CD4-positive, alpha-beta memory T cell (primary cell): Measurements from ENCODE around the gene BICRAL. TPM values are rescaled to one million over a fixed set of nuclear protein-coding genes. Genes with fewer than 3 reads are reported as not detected.
A peak's percentile ranks its signal among the peaks of the same experiment; 100 is the strongest.

Source experiments
- CTCF ChIA-PET: fragments of 350-600 bp; sonication (Branson Sonifier 250); formaldehyde crosslinking; loops from one replicate; lab custom pipeline; 2021; ENCODE audit warnings: inconsistent platforms; ENCODE audit not compliant: partially characterized antibody; lab: Charles Lee
- POLR2A ChIA-PET: fragments of 350-600 bp; sonication (Branson Sonifier 250); formaldehyde crosslinking; loops from one replicate; lab custom pipeline; 2021; ENCODE audit not compliant: partially characterized antibody; lab: Charles Lee
- DNase-seq, 5 donors: peaks; one replicate each; pipeline versions ENCODE4 v3.0.0 to v3.0.0-alpha.2; 2020 to 2022; ENCODE audit warnings: mixed read lengths in 1 of 5
- H3K27ac ChIP-seq: one replicate; pipeline ENCODE4 v1.7.0; 2013; ENCODE audit warnings: low read depth, low read length
- H3K27me3 ChIP-seq: 2 replicates; pipeline ENCODE4 v1.7.0; 2013; ENCODE audit warnings: mild to moderate bottlenecking, low read length, moderate library complexity; ENCODE audit not compliant: insufficient read depth
- H3K36me3 ChIP-seq: 2 replicates; pipeline ENCODE4 v1.7.0; 2013; ENCODE audit warnings: mild to moderate bottlenecking, low read length, moderate library complexity; ENCODE audit not compliant: insufficient read depth
- H3K4me1 ChIP-seq: 2 replicates; pipeline ENCODE4 v1.7.0; 2013; ENCODE audit warnings: mild to moderate bottlenecking, low read length, moderate library complexity; ENCODE audit not compliant: insufficient read depth
- H3K4me3 ChIP-seq, 2 donors: one replicate each; pipeline ENCODE4 v1.7.0; 2013; ENCODE audit warnings: low read length in 2 of 2, mild to moderate bottlenecking in 1 of 2
- H3K9me3 ChIP-seq, 2 donors: one replicate each; pipeline ENCODE4 v1.7.0; 2013; ENCODE audit warnings: low read length in 2 of 2, control low read depth in 1 of 2; ENCODE audit not compliant: control insufficient read depth in 1 of 2
- H3K27ac Mint-ChIP-seq, 7 donors: one replicate each; pipeline ENCODE4 v1.8.0; 2020 to 2021; ENCODE audit warnings: mixed read lengths in 7 of 7, mild to moderate bottlenecking in 6 of 7, inconsistent platforms in 3 of 7, moderate library complexity in 3 of 7
- H3K27me3 Mint-ChIP-seq, 2 donors: one replicate each; pipeline ENCODE4 v1.8.0; 2020 to 2021; ENCODE audit warnings: mixed read lengths in 2 of 2
- H3K36me3 Mint-ChIP-seq, 2 donors: one replicate each; pipeline ENCODE4 v1.8.0; 2020 to 2021; ENCODE audit warnings: mixed read lengths in 2 of 2, inconsistent platforms in 1 of 2, mild to moderate bottlenecking in 1 of 2
- H3K4me1 Mint-ChIP-seq, 4 donors: one replicate each; pipeline ENCODE4 v1.8.0; 2020 to 2021; ENCODE audit warnings: mixed read lengths in 4 of 4, mild to moderate bottlenecking in 1 of 4
- H3K4me3 Mint-ChIP-seq, 8 donors: one replicate each; pipeline ENCODE4 v1.8.0; 2020 to 2021; ENCODE audit warnings: mixed read lengths in 8 of 8, mild to moderate bottlenecking in 7 of 8, moderate library complexity in 6 of 8, inconsistent platforms in 3 of 8
- H3K9me3 Mint-ChIP-seq, 8 donors: one replicate each; pipeline ENCODE4 v1.8.0; 2020 to 2021; ENCODE audit warnings: mixed read lengths in 8 of 8, mild to moderate bottlenecking in 5 of 8, inconsistent platforms in 3 of 8, moderate library complexity in 1 of 8
- intact Hi-C: fragments of 100-400 bp; cut with micrococcal nuclease; formaldehyde crosslinking; loops from one replicate; pipeline ENCODE4 v1.15.1; 2023
- polyA plus RNA-seq, 2 donors: library from polyadenylated mRNA; unstranded; fragments of 300-500 nt; fragmentation: Illumina TruSeq; gene quantifications; one replicate each; pipeline ENCODE4 v1.2.3, GENCODE V29; 2021
- total RNA-seq, 2 experiments: library from RNA; stranded (reverse); gene quantifications; one replicate each; pipeline ENCODE4 v1.2.3, GENCODE V29; 2021

Gene BICRAL
- total and polyA plus RNA-seq, 4 experiments from 2014 or later = 2.4 to 38.5 (median 21.3) TPM

DNA sequence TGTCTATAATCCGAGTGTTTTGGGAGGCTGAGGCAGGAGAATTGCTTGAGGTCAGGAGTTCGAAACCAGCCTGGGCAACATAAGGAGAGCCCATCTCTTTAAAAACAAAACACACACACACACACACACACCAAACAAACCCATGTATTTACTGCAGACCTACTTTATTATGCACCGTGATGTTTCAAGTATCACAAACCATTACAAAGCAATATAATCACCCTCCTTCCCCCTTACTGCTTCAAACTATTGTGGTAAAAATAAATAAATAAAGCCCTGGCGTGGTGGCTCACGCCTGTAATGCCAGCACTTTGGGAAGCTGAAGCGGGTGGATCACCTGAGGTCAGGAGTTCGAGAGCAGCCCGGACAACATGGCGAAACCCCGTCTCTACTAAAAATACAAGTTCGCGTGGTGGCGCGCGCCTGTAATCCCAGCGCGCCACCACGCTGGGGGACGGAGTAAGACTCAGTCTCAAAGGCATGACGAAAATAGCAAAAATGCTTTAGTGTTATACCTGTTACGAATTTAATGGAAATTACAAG is 37.4 kb upstream of the BICRAL start:
- peaks cover 8 to 16% of the 10 kb centered on the region in 2 donors for H3K36me3 Mint-ChIP-seq

DNA sequence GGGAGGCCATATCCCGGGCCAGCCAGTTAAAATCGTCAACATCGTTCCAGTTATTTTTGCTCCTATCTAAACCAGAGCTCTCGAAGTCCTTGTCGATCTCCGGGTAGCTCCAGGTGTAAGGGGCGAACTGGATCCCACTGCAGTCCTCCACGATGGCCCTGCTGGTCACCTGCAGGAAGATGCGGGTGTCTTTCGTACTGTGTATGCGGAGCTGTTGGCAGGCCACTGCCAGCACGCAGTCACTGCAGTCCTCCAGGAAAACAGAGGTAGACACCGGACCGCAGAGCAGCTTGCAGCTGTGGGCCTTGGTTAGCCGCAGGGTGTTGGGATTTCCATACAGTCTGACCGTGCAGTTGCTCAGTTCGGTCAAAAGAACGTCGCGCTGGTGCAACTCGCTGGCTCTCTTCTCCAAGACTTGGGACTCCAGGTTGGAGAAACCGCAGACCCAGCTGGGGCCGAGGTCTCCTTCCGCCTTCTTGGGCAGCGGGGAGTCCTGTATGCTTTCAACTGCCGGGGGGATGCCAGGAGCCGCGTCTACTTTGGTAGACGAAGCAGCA is 36.7 kb upstream of the BICRAL start:
- POLR2A ChIA-PET = interaction anchor here (0.7 to 12.3 kb wide), 37 partner anchors 9 to 771 kb away, joined by 3 to 1692 read pairs (median 8); partner anchors contain the start of genes BICRAL, CNPY3, CUL7 and PEX6
- Histone ChIP-seq H3K27me3 (no peaks in the 10 kb centered on the region), H3K4me3 (peak overlapping the region; percentile 70 to 99), H3K36me3 (no peaks in the 10 kb centered on the region), H3K27ac (peak overlapping the region; percentile 88), H3K4me1 (peaks cover 38% of the 10 kb centered on the region), H3K9me3 (no peaks in the 10 kb centered on the region)
- intact Hi-C loops = loop anchor here (5.0 kb wide), 2 partner anchors 147 to 267 kb away; partner anchors contain the start of genes KLHDC3 and MEA1
- H3K27ac Mint-ChIP-seq = peak overlapping the region; percentile 68 to 100 (median 100)
- peaks cover 18 to 50% (median 35%) of the 10 kb centered on the region in 4 donors for H3K4me1 Mint-ChIP-seq
- CTCF ChIA-PET = interaction anchor here (0.9 to 7.0 kb wide), 7 partner anchors 15 to 136 kb away, joined by 3 to 81 read pairs (median 4); no protein-coding TSS in a partner anchor
- peak overlapping the region; percentile 100 for H3K4me3 Mint-ChIP-seq
- peaks cover 8 to 16% of the 10 kb centered on the region in 2 donors for H3K36me3 Mint-ChIP-seq
- no peaks in the 10 kb centered on the region for H3K27me3 Mint-ChIP-seq
- DNase-seq = peak in 3 of 5 donors; percentile 20 to 54 (median 23)
- peaks cover 0 to 15% (median 9%) of the 10 kb centered on the region in 8 donors for H3K9me3 Mint-ChIP-seq

More for the DNA sequence above, 37.4 kb upstream of the BICRAL start:
- Histone ChIP-seq H3K4me3 (peak overlapping the region; percentile 70 to 99), H3K4me1 (peaks cover 38% of the 10 kb centered on the region), H3K27ac (no peak overlapping the region), H3K36me3 (no peaks in the 10 kb centered on the region), H3K9me3 (no peaks in the 10 kb centered on the region), H3K27me3 (no peaks in the 10 kb centered on the region)
- no peak for DNase-seq
- H3K27ac Mint-ChIP-seq = peak overlapping the region in 5 of 7 donors; percentile 41 to 100 (median 68)
- peak overlapping the region; percentile 100 for H3K4me3 Mint-ChIP-seq
- ChIA-PET CTCF (interaction anchor here (1.0 to 7.0 kb wide), 5 partner anchors 17 to 136 kb away, joined by 3 to 81 read pairs (median 3); no protein-coding TSS in a partner anchor), POLR2A (interaction anchor here (0.7 to 12.3 kb wide), 14 partner anchors 11 to 772 kb away, joined by 3 to 1692 read pairs (median 20); partner anchors contain the start of genes BICRAL, CNPY3 and RPL7L1)
- H3K9me3 Mint-ChIP-seq = peaks cover 0 to 15% (median 9%) of the 10 kb centered on the region in 8 donors
- intact Hi-C loops = no loop called here
- peaks cover 18 to 50% (median 34%) of the 10 kb centered on the region in 4 donors for H3K4me1 Mint-ChIP-seq
- H3K27me3 Mint-ChIP-seq = no peaks in the 10 kb centered on the region

DNA sequence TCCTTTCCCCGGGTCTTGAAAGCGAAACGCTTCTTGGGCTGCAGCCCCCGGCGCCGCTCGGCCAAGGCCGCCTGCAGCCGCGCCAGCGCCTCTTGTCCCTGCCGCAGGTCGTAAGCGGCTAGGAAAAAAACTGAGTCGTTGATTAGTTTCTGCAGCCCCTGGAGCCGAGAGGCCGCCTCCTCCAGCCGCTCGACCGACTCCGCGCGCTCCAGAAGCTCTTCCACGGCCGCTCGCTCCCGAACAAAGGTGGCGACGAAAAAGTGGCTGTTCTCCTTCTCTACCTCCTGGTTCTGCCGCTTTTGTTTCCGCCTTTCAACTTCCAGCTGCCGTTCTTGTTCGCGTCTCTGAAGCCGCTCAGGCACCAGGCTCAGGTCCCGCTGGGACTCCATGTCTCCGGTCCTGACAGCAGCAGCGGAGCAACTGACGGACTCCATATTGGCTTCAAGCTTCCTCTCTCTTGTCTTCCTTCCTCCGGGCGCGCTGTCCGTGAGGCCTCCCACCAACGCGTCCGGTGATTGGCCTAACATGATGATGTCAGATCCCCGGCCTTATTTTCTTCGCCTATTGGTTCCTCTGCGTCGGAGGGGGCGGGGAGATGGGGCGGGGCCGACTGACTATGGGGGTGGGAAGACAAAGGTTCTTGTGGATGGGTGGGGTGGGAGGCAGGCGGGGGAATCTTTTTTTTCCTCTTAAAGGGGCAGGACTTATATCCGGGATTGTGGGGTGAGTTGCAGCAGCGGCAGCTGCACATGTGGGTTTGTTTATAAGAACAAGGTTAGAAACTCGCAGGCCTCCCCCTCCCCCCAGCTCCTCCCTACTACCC is 36.0 kb upstream of the BICRAL start, which contains the start of gene TBCC:
TBCC (minus strand) TSS at position 464 of the 823 bp plus-strand sequence; CDS start at position 434, 30 bp downstream.
- no peaks in the 10 kb centered on the region for H3K9me3 ChIP-seq
- Mint-ChIP-seq H3K27me3 (no peaks in the 10 kb centered on the region), H3K4me1 (peaks cover 18 to 50% (median 37%) of the 10 kb centered on the region in 4 donors), H3K27ac (peak within 1 kb of the TSS; percentile 94 to 100 (median 100)), H3K9me3 (peaks cover 0 to 15% (median 9%) of the 10 kb centered on the region in 8 donors), H3K36me3 (peaks cover 8 to 16% of the 10 kb centered on the region in 2 donors), H3K4me3 (peak within 1 kb of the TSS; percentile 100)
- DNase-seq = peak; percentile 91 to 98 (median 94)
- no peaks in the 10 kb centered on the region for H3K36me3 ChIP-seq
- H3K27ac ChIP-seq = peak within 1 kb of the TSS; percentile 88
- peak within 1 kb of the TSS; percentile 82 to 99 for H3K4me3 ChIP-seq
- CTCF ChIA-PET = interaction anchor here (0.9 to 7.0 kb wide), 8 partner anchors 15 to 199 kb away, joined by 3 to 81 read pairs (median 4); no protein-coding TSS in a partner anchor
- H3K4me1 ChIP-seq = peaks cover 38% of the 10 kb centered on the region
- intact Hi-C loops = loop anchor here (1.0 to 5.0 kb wide), 7 partner anchors 20 to 313 kb away; partner anchors contain the start of genes BICRAL, KLC4, KLHDC3 and MEA1
- POLR2A ChIA-PET = interaction anchor here (0.8 to 12.3 kb wide), 45 partner anchors 9 to 771 kb away, joined by 3 to 1692 read pairs (median 7); partner anchors contain the start of genes BICRAL, CNPY3, CUL7 and KLHDC3
- no peaks in the 10 kb centered on the region for H3K27me3 ChIP-seq

DNA sequence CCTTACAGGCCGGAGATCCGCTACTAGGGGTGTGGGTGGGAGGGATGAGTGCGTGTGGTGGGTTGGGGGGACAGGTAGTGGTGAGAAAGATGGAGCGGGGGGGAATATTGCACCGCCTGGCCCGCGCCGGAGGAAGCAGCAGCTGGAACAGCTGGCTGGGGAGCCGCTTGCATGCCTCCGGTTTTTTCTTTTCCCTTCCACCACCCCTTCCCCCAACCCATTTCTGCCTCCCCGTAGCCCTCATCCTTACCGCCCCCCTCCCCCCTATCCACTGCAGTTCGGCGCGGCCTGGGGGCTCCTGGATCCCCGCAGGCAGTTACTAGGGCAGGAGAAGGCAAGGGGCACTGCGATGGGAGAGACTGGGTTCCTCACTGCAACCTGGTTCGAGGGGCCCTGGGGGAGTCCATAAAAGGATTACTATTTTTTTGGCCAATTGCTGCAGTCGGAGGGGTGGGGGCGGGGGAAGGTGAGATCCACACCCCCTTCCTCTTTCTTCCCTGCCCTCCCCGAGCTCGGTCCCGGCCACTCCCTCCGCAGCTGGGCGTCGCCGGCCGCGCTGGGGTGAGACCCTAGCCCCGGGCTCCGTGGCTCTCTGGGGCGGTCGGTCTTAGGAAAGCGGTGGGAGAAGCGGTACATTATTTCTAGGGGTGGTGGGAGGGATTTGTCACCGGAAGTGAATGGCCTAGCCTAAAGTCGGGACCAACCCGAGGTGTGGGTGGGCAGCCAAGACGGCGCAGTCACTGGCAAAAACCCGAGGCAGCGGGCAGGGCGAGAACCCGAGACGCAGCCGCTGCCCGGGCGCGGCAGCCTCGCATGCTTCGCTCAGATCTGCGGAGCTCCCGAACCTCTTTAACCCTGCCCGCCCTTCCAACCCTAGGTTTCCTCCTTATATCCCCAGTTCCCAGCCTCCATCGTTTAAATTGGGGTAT is 35.1 kb upstream of the BICRAL start:
- ChIA-PET CTCF (interaction anchor here (0.9 to 7.0 kb wide), 8 partner anchors 14 to 199 kb away, joined by 3 to 81 read pairs (median 4); no protein-coding TSS in a partner anchor), POLR2A (interaction anchor here (0.6 to 12.3 kb wide), 42 partner anchors 8 to 770 kb away, joined by 3 to 1692 read pairs (median 8); partner anchors contain the start of genes BICRAL, CNPY3, CUL7 and KLHDC3)
- peaks cover 20 to 55% (median 40%) of the 10 kb centered on the region in 4 donors for H3K4me1 Mint-ChIP-seq

DNA sequence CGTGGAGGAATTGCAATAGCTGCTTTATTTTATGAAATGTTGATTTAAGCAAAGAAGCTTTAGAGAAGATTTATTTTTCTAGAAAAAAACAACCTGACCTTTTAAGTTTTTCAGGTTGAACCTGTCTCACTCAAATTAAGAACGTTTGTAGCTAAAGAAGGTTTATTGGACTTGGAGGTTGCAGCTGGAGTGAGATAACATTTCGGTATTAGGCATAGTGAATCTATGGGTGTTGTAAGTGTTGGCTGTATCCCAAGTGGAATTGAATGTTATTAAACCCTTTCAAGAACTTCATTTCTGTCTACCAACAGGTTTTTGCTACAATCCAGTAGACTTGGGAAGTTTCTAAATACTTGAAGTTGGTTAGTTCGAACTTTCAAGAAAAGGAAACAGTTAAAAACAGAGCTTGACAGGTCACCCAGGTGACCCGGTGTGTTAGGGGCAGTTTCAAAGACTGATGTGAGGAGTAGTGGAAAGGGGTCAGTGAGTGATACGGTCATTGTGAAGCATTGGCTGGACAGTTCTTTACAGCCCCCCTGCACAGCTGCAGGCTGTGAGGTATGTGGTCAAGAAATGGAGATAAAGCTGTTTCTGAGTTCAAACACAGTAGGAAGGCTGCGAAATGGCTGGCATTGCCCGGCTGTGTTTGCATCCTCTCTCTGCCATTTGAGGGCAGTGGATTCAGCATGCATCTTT is 33.5 kb upstream of the BICRAL start:
- Histone ChIP-seq H3K27ac (peak overlapping the region; percentile 76), H3K4me1 (peaks cover 38% of the 10 kb centered on the region), H3K4me3 (peak overlapping the region in 1 of 2 donors; percentile 13), H3K9me3 (no peaks in the 10 kb centered on the region), H3K27me3 (no peaks in the 10 kb centered on the region), H3K36me3 (no peaks in the 10 kb centered on the region)
- Mint-ChIP-seq H3K4me3 (peak overlapping the region; percentile 100), H3K27ac (peak overlapping the region; percentile 48 to 100 (median 96)), H3K9me3 (peaks cover 0 to 8% (median 3%) of the 10 kb centered on the region in 8 donors), H3K4me1 (peaks cover 23 to 57% (median 41%) of the 10 kb centered on the region in 4 donors), H3K36me3 (peaks cover 7 to 19% of the 10 kb centered on the region in 2 donors), H3K27me3 (no peaks in the 10 kb centered on the region)
- intact Hi-C loops = loop anchor here (5.0 kb wide), 2 partner anchors 144 to 264 kb away; partner anchors contain the start of genes KLHDC3 and MEA1
- CTCF ChIA-PET = interaction anchor here (0.7 to 7.0 kb wide), 8 partner anchors 8 to 54 kb away, joined by 3 to 81 read pairs (median 6); no protein-coding TSS in a partner anchor
- DNase-seq = no peak
- POLR2A ChIA-PET = interaction anchor here (0.7 to 12.3 kb wide), 12 partner anchors 21 to 515 kb away, joined by 3 to 1692 read pairs (median 4); partner anchors contain the start of genes BICRAL and RPL7L1

More for the DNA sequence above, 35.1 kb upstream of the BICRAL start:
- Histone ChIP-seq H3K36me3 (no peaks in the 10 kb centered on the region), H3K27ac (peak overlapping the region; percentile 76), H3K4me3 (peak overlapping the region; percentile 78 to 82), H3K9me3 (no peaks in the 10 kb centered on the region), H3K4me1 (peaks cover 38% of the 10 kb centered on the region), H3K27me3 (no peaks in the 10 kb centered on the region)
- Mint-ChIP-seq H3K9me3 (peaks cover 0 to 15% (median 8%) of the 10 kb centered on the region in 8 donors), H3K27ac (peak overlapping the region; percentile 94 to 100 (median 100)), H3K36me3 (peaks cover 8 to 17% of the 10 kb centered on the region in 2 donors), H3K27me3 (no peaks in the 10 kb centered on the region), H3K4me3 (peak overlapping the region; percentile 100)
- peak; percentile 79 to 86 (median 82) for DNase-seq
- intact Hi-C loops = loop anchor here (1.0 to 5.0 kb wide), 7 partner anchors 20 to 313 kb away; partner anchors contain the start of genes BICRAL, KLC4, KLHDC3 and MEA1
